Lung (tissue), 12 donors: ENCODE results near the gene CCDC86. TPM values are rescaled to one million over a fixed set of nuclear protein-coding genes. Genes with fewer than 3 reads are reported as not detected.

Experiments
- ATAC-seq: fragments of 200-7000 bp; cut with Tn5 transposase; one replicate; pipeline ENCODE4 v1.9.1; 2020; ENCODE audit warnings: moderate number of reproducible peaks; ENCODE audit not compliant: insufficient read depth, low FRiP score
- DNase-seq, 3 donors: peaks; one replicate each; pipeline ENCODE4 v3.0.0-alpha.2; 2013 to 2017
- H3K27ac ChIP-seq, 2 donors: one replicate each; pipeline ENCODE4 v1.5.1; 2013; ENCODE audit warnings: mild to moderate bottlenecking in 2 of 2, moderate library complexity in 2 of 2, control low read depth in 1 of 2, inconsistent platforms in 1 of 2, low read depth in 1 of 2, low read length in 1 of 2
- H3K27me3 ChIP-seq, 3 donors: one replicate each; pipeline ENCODE4 v1.5.1; 2013; ENCODE audit warnings: low read length in 2 of 3; ENCODE audit not compliant: control insufficient read depth in 3 of 3, insufficient read depth in 3 of 3
- H3K36me3 ChIP-seq, 4 donors: one replicate each; pipeline ENCODE4 v1.5.1; 2013; ENCODE audit warnings: low read length in 4 of 4, mild to moderate bottlenecking in 1 of 4, moderate library complexity in 1 of 4; ENCODE audit not compliant: control insufficient read depth in 4 of 4, insufficient read depth in 4 of 4
- H3K4me1 ChIP-seq, 5 donors: one replicate each; pipeline ENCODE4 v1.5.1; 2013; ENCODE audit warnings: low read length in 5 of 5, mild to moderate bottlenecking in 2 of 5, moderate library complexity in 1 of 5; ENCODE audit not compliant: control insufficient read depth in 5 of 5, insufficient read depth in 5 of 5
- H3K4me3 ChIP-seq: one replicate; pipeline ENCODE4 v1.5.1; 2013; ENCODE audit warnings: mild to moderate bottlenecking, control low read depth, moderate library complexity
- H3K9ac ChIP-seq, 2 donors: one replicate each; pipeline ENCODE4 v1.5.1; 2013; ENCODE audit warnings: low read length in 2 of 2, control low read depth in 1 of 2; ENCODE audit not compliant: insufficient read depth in 1 of 2
- H3K9me3 ChIP-seq, 4 donors: one replicate each; pipeline ENCODE4 v1.5.1; 2013; ENCODE audit warnings: low read length in 3 of 4, mild to moderate bottlenecking in 1 of 4, moderate library complexity in 1 of 4; ENCODE audit not compliant: control insufficient read depth in 4 of 4, insufficient read depth in 3 of 4
- WGBS, 2 donors: extraction: QIAGEN DNeasy Blood & Tissue Kit; methylation state at CpG; one replicate each; pipeline ENCODE4 v1.1.7; 2013; 5-methylcytosine and 5-hydroxymethylcytosine counted together
- polyA plus RNA-seq, 2 donors: library from polyadenylated mRNA; stranded (reverse); fragments of 200-250 nt; gene quantifications; one replicate each; pipeline ENCODE4 v1.2.1, GENCODE V29; 2013
- total RNA-seq, 2 donors: library from RNA; depleted of rRNA in 1 of 2; stranded (reverse); fragments of >200 nt in 1 of 2; gene quantifications; one replicate each; pipeline ENCODE4 v1.2.1, GENCODE V29; 2014 to 2021
- TF ChIP-seq, protein P1 (sequence below): IDR thresholded peaks from 2 replicates; pipeline ENCODE4 v1.5.1; 2012; ENCODE audit warnings: mild to moderate bottlenecking; ENCODE audit errors: control extremely low read depth, extremely low read depth
- donor health status: control.
- donor health status: control.
- donor health status: Bipolar disorder and iron deficiency.
- donor health status: healthy.
- donor health status: DM: yes; HTN: yes; CAD: no.

CCDC86 gene
- total and polyA plus RNA-seq, 4 donors = 8.7 to 25.0 (median 15.0) TPM

GRCh38 chr11:60879971-60880588, 38.2 kb downstream of the CCDC86 start:
- DNase-seq (peak in 1 of 3 donors; percentile 1), ATAC-seq (no peak)
- Histone ChIP-seq H3K27ac (no peak overlapping the region), H3K9ac (no peak overlapping the region), H3K9me3 (peaks cover 0 to 2% (median 0%) of the 10 kb centered on the region in 4 donors), H3K4me1 (no peaks in the 10 kb centered on the region), H3K36me3 (peaks cover 0 to 15% (median 1%) of the 10 kb centered on the region in 4 donors), H3K27me3 (no peaks in the 10 kb centered on the region), H3K4me3 (no peak overlapping the region)
- TF ChIP-seq, protein P1, sequence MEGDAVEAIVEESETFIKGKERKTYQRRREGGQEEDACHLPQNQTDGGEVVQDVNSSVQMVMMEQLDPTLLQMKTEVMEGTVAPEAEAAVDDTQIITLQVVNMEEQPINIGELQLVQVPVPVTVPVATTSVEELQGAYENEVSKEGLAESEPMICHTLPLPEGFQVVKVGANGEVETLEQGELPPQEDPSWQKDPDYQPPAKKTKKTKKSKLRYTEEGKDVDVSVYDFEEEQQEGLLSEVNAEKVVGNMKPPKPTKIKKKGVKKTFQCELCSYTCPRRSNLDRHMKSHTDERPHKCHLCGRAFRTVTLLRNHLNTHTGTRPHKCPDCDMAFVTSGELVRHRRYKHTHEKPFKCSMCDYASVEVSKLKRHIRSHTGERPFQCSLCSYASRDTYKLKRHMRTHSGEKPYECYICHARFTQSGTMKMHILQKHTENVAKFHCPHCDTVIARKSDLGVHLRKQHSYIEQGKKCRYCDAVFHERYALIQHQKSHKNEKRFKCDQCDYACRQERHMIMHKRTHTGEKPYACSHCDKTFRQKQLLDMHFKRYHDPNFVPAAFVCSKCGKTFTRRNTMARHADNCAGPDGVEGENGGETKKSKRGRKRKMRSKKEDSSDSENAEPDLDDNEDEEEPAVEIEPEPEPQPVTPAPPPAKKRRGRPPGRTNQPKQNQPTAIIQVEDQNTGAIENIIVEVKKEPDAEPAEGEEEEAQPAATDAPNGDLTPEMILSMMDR = no peak
- WGBS, 2 donors = 87 to 94% methylated on average over 5 of the region's 5 CpGs

DNA sequence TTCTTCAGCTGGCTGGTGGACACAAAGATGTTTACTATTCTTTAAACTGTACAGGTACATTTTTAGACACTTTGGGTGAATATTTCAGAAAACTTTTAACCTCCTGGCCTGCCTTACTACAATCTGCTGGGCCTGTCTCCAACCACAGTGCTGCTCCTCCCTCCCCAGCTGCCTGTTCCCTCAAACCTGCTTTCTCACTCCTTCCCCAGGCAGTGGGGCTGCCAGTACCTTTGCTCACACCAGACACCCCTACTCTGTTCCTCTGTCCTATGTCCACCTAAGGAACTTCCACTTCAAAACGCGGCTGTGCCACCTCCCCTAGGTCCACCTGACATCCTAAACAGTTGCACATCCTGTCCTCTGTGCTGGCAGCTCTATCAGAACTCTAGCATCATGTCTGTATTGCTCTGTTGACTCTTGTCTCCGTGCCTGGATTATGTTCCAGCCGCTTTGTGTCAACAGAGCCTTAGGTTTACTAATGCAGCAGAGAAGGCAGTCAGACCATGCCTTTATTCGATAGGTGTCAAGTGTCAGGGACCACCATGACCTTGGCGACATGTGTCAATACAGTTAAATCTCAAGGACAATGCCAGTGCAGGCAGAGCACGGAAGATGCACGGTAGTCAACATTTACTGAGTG, 38.9 kb downstream of the CCDC86 start:
- DNase-seq = no peak
- Histone ChIP-seq H3K4me3 (no peak overlapping the region), H3K27ac (no peak overlapping the region), H3K9ac (no peak overlapping the region), H3K36me3 (peaks cover 0 to 15% (median 1%) of the 10 kb centered on the region in 4 donors), H3K9me3 (peaks cover 0 to 2% (median 0%) of the 10 kb centered on the region in 4 donors), H3K4me1 (no peaks in the 10 kb centered on the region), H3K27me3 (no peaks in the 10 kb centered on the region)
- no peak for ATAC-seq
- WGBS, 2 donors = 87 to 95% methylated on average over 8 of the region's 8 CpGs
- TF ChIP-seq, protein P1 = no peak

- Histone ChIP-seq H3K27me3 (no peaks in the 10 kb centered on the region), H3K9me3 (no peaks in the 10 kb centered on the region), H3K4me1 (peaks cover 0 to 7% (median 0%) of the 10 kb centered on the region in 5 donors), H3K27ac (no peak overlapping the region), H3K36me3 (peaks cover 0 to 12% (median 6%) of the 10 kb centered on the region in 4 donors), H3K4me3 (no peak overlapping the region), H3K9ac (no peak overlapping the region)
- TF ChIP-seq, protein P1 = no peak
- ATAC-seq (no peak), DNase-seq (peak in 1 of 3 donors; percentile 31)
- 69 to 70% methylated on average over 5 of the region's 5 CpGs for WGBS, 2 donors
Measured at GRCh38 chr11:60887556-60887955, 45.6 kb downstream of the CCDC86 start.
